Head of caudate nucleus (tissue), 42 donors: ENCODE measurements around the gene HDAC1.
"Not testable (repeated sequence)": the region's sequence is repeated elsewhere in the genome, so short reads cannot be mapped to it uniquely, and the experiment has no call there.

Source experiments
- DNase-seq, 42 donors: peaks; one replicate each; pipeline versions ENCODE4 v3.0.0 to v3.0.0-alpha.2; 2020 to 2021; ENCODE audit warnings: mixed read lengths in 7 of 42
- intact Hi-C: fragments of 100-400 bp; cut with DNase I; formaldehyde crosslinking; loops from one replicate; pipeline ENCODE4 v1.15.0; 2022

The HDAC1 gene

GRCh38 chr1:32272557-32273390 is 19.1 kb upstream of the HDAC1 start:
- no peak for DNase-seq
- intact Hi-C loops, result no loop called here

- no peak for DNase-seq
- intact Hi-C loops, result no loop called here
Observed at GRCh38 chr1:32273391-32274208, 18.3 kb upstream of the HDAC1 start.

GRCh38 chr1:32274646-32275340 is 17.1 kb upstream of the HDAC1 start:
- intact Hi-C loops, result no loop called here
- DNase-seq, result no peak

GRCh38 chr1:32275424-32275823 is 16.5 kb upstream of the HDAC1 start:
- no peak for DNase-seq
- intact Hi-C loops, result no loop called here

GRCh38 chr1:32276032-32276782 is 15.7 kb upstream of the HDAC1 start:
- DNase-seq, result no peak
- intact Hi-C loops, result no loop called here

- intact Hi-C loops, DNase-seq: not testable (repeated sequence)
Observed at GRCh38 chr1:32284777-32285176, 7.1 kb upstream of the HDAC1 start.

GRCh38 chr1:32285658-32286057 is 6.2 kb upstream of the HDAC1 start:
- DNase-seq, result no peak
- intact Hi-C loops, result no loop called here

GRCh38 chr1:32286763-32287162 is 5.1 kb upstream of the HDAC1 start:
- DNase-seq, result peak in 16 of 42 donors; percentile 2 to 60 (median 24)
- intact Hi-C loops, result no loop called here

- DNase-seq, result no peak
- intact Hi-C loops, result no loop called here
Observed at GRCh38 chr1:32289256-32289655, 2.6 kb upstream of the HDAC1 start.

- intact Hi-C loops, result no loop called here
- no peak for DNase-seq
Observed at GRCh38 chr1:32291145-32291707, 657 bp upstream of the HDAC1 start.

- intact Hi-C loops, DNase-seq: not testable (repeated sequence)
Observed at GRCh38 chr1:32298211-32298610, 6.3 kb downstream of the HDAC1 start.

GRCh38 chr1:32299327-32299726 is 7.4 kb downstream of the HDAC1 start:
- intact Hi-C loops, result no loop called here
- DNase-seq, result no peak

GRCh38 chr1:32303358-32303757 is 11.5 kb downstream of the HDAC1 start:
- DNase-seq, result no peak
- intact Hi-C loops, result no loop called here

GRCh38 chr1:32303997-32304622 is 12.2 kb downstream of the HDAC1 start:
- intact Hi-C loops, result no loop called here
- DNase-seq, result no peak

- intact Hi-C loops, result no loop called here
- DNase-seq, result no peak
Observed at GRCh38 chr1:32305310-32305709, 13.4 kb downstream of the HDAC1 start.

GRCh38 chr1:32307324-32307723 is 15.4 kb downstream of the HDAC1 start:
- no peak for DNase-seq
- intact Hi-C loops, result no loop called here

- intact Hi-C loops, result no loop called here
- DNase-seq, result no peak
Observed at GRCh38 chr1:32309960-32310359, 18.1 kb downstream of the HDAC1 start.

- intact Hi-C loops, result no loop called here
- DNase-seq, result no peak
Observed at GRCh38 chr1:32311709-32312393, 20.0 kb downstream of the HDAC1 start.
